GM12878 (cell line): ENCODE data around the gene LRIT2. TPM values are rescaled to one million over a fixed set of nuclear protein-coding genes. Genes with fewer than 3 reads are reported as not detected.
"Not testable (repeated sequence)": the region's sequence is repeated elsewhere in the genome, so short reads cannot be mapped to it uniquely, and the experiment has no call there.

Experiments used
- ATAC-seq: fragments of 200-7000 bp; cut with Tn5 transposase; 3 replicates; pipeline ENCODE4 v1.9.1; 2020; ENCODE audit warnings: mild to moderate bottlenecking, moderate library complexity
- BruUV-seq: library from RNA; stranded (reverse); fragments of 400-500 nt; replicated peaks from 2 replicates; lab custom pipeline; 2021; lab: Mats Ljungman, UMichigan
- CTCF ChIA-PET: fragments of 300-600 bp; sonication (Branson Sonifier 250); formaldehyde crosslinking; extraction: SDS; loops from one replicate; lab custom pipeline; 2021; ENCODE audit warnings: inconsistent platforms; lab: Yijun Ruan, JAX
- POLR2A ChIA-PET: fragments of 350-600 bp; formaldehyde crosslinking; extraction: SDS; loops from one replicate; lab custom pipeline; 2021; ENCODE audit warnings: inconsistent platforms; lab: Charles Lee
- RAD21 ChIA-PET: fragments of 300-600 bp; sonication (Branson Sonifier 250); formaldehyde crosslinking; loops from one replicate; lab custom pipeline; 2023; ENCODE audit warnings: antibody characterized with exemption; ENCODE audit not compliant: unreplicated experiment; lab: Charles Lee
- SMC1A ChIA-PET: fragments of 300-600 bp; sonication (Branson Sonifier 250); formaldehyde crosslinking; loops from one replicate; lab custom pipeline; 2023; ENCODE audit not compliant: unreplicated experiment, uncharacterized antibody; lab: Charles Lee
- DNase-seq: peaks from one replicate; pipeline ENCODE4 v3.0.0-alpha.2; 2011; ENCODE audit warnings: low read depth, low spot score
- FAIRE-seq: peaks from 3 replicates; lab custom pipeline; 2011; peaks lifted over from hg19 to GRCh38; lab: Jason Lieb, UNC
- H2AFZ ChIP-seq: 2 replicates; pipeline ENCODE4 v1.6.0; 2011; ENCODE audit warnings: low read depth, low read length, control low read depth; ENCODE audit not compliant: control insufficient read depth
- H3K27ac ChIP-seq: 2 replicates; pipeline ENCODE4 v1.5.1; 2011; ENCODE audit warnings: control low read depth; ENCODE audit not compliant: control insufficient read depth, insufficient read depth
- H3K27me3 ChIP-seq, 2 experiments: replicated peaks in 1 of 2; 2 replicates each; pipeline versions ENCODE4 v1.6.0 to v1.6.1; 2011; ENCODE audit warnings: low read length in 1 of 2; ENCODE audit not compliant: control insufficient read depth in 2 of 2, insufficient read depth in 2 of 2
- H3K36me3 ChIP-seq, 2 experiments: 2 replicates each; pipeline ENCODE4 v1.5.1; 2011; ENCODE audit warnings: low read length in 1 of 2; ENCODE audit not compliant: control insufficient read depth in 2 of 2, insufficient read depth in 2 of 2
- H3K4me1 ChIP-seq: 2 replicates; pipeline ENCODE4 v1.6.1; 2011; ENCODE audit warnings: mild to moderate bottlenecking, low read length, moderate library complexity, mixed read lengths; ENCODE audit not compliant: control insufficient read depth, insufficient read depth
- H3K4me2 ChIP-seq: 2 replicates; pipeline ENCODE4 v1.6.0; 2011; ENCODE audit warnings: control low read depth; ENCODE audit not compliant: control insufficient read depth, insufficient read depth
- H3K4me3 ChIP-seq: fragments of 200-600 bp; sonication (generic); 2 replicates; pipeline ENCODE4 v1.5.1; 2016
- H3K79me2 ChIP-seq: 2 replicates; pipeline ENCODE4 v1.6.0; 2011; ENCODE audit warnings: low read length; ENCODE audit not compliant: control insufficient read depth, insufficient read depth
- H3K9ac ChIP-seq: 2 replicates; pipeline ENCODE4 v1.8.0; 2011; ENCODE audit warnings: low read length, control low read depth, mixed read lengths; ENCODE audit not compliant: control insufficient read depth, insufficient read depth
- H3K9me3 ChIP-seq: replicated peaks from 3 replicates; pipeline ENCODE4 v1.5.1; 2011; ENCODE audit warnings: mild to moderate bottlenecking, low read length; ENCODE audit not compliant: control insufficient read depth, insufficient read depth
- H4K20me1 ChIP-seq: 2 replicates; pipeline ENCODE4 v1.6.0; 2011; ENCODE audit not compliant: control insufficient read depth, insufficient read depth
- EGR1 ChIP-seq, 2 experiments: IDR thresholded peaks; 1 replicate in 1 of 2; 2 replicates in 1 of 2; pipeline ENCODE4 v1.6.1; 2011 to 2012; ENCODE audit warnings: low read depth in 2 of 2, low read length in 2 of 2, borderline replicate concordance in 1 of 2, mild to moderate bottlenecking in 1 of 2, moderate library complexity in 1 of 2
- MEF2A ChIP-seq: IDR thresholded peaks from 2 replicates; pipeline ENCODE4 v1.6.1; 2011; ENCODE audit warnings: low read depth, mild to moderate bottlenecking, low read length, moderate library complexity; ENCODE audit not compliant: insufficient read depth
- POLR2A ChIP-seq: IDR thresholded peaks from 2 replicates; pipeline ENCODE4 v1.6.1; 2011; ENCODE audit warnings: low read depth, mild to moderate bottlenecking, low read length
- SMAD5 ChIP-seq: IDR thresholded peaks from 2 replicates; pipeline ENCODE4 v1.6.1; 2016; ENCODE audit warnings: antibody characterized with exemption, low read depth
- STAT1 ChIP-seq: fragments of 450-650 bp; conservative IDR thresholded peaks from 2 replicates; pipeline ENCODE4 v1.6.1; 2014; ENCODE audit warnings: antibody characterized with exemption, mild to moderate bottlenecking
- SUPT20H ChIP-seq: IDR thresholded peaks from 2 replicates; pipeline ENCODE4 v1.6.1; 2011; ENCODE audit warnings: low read depth, mild to moderate bottlenecking, low read length, moderate library complexity, borderline replicate concordance; ENCODE audit not compliant: control insufficient read depth
- WRNIP1 ChIP-seq: IDR thresholded peaks from 2 replicates; pipeline ENCODE4 v1.6.1; 2011; ENCODE audit warnings: low read depth, low read length, improper control_type of control experiment, borderline replicate concordance
- ZSCAN29 ChIP-seq: fragments of 450-650 bp; IDR thresholded peaks from 2 replicates; pipeline ENCODE4 v1.6.1; 2017; ENCODE audit warnings: mild to moderate bottlenecking, moderate library complexity
- whole genome bisulfite sequencing: methylation state at CpG from one replicate; pipeline ENCODE4 v1.1.6; 2016; ENCODE audit warnings: low lambda C conversion rate; ENCODE audit not compliant: insufficient replicate concordance, insufficient coverage; ENCODE audit errors: missing lambda C conversion rate; 5-methylcytosine and 5-hydroxymethylcytosine counted together
- in situ Hi-C: fragments of 300-500 bp; cut with MboI; formaldehyde crosslinking; loops from 9 replicates; pipeline ENCODE4 v1.14.3; 2018; ENCODE audit warnings: mixed read lengths
- intact Hi-C: fragments of 100-400 bp; cut with micrococcal nuclease; formaldehyde crosslinking; loops from one replicate; pipeline ENCODE4 v1.14.2; 2022; ENCODE audit not compliant: unreplicated experiment
- polyA plus RNA-seq, 11 experiments: library from polyadenylated mRNA; depleted of rRNA in 4 of 11; unstranded in 6 of 11; stranded (reverse) in 5 of 11; fragments of >200 nt; fragmentation: Nextera tagmentation in 4 of 11; fragmentation: Illumina TruSeq in 1 of 11; extraction: Ambion mirVana in 4 of 11; extraction: Trizol in 1 of 11; gene quantifications; 1 replicate in 1 of 11; 2 replicates in 10 of 11; pipeline versions ENCODE4 v1.2.1 to v1.2.3, GENCODE V29; 2011 to 2016; ENCODE audit warnings: inconsistent platforms in 2 of 11, missing spikeins in 2 of 11, low read depth in 1 of 11
- total RNA-seq, 4 experiments: library from RNA; depleted of rRNA in 3 of 4; stranded (reverse); fragments of >200 nt in 3 of 4; fragmentation: Illumina TruSeq in 1 of 4; extraction: Trizol in 1 of 4; gene quantifications; 2 replicates each; pipeline versions ENCODE4 v1.2.1 to v1.2.3, GENCODE V29; 2013 to 2021
- TF ChIP-seq, protein P1 (sequence below), 3 experiments: IDR thresholded peaks in 2 of 3; conservative IDR thresholded peaks in 1 of 3; 2 replicates each; pipeline ENCODE4 v1.5.1; 2011; ENCODE audit warnings: low read depth in 3 of 3, low read length in 3 of 3, mild to moderate bottlenecking in 3 of 3, control low read depth in 2 of 3, moderate library complexity in 2 of 3, inconsistent platforms in 1 of 3, mixed read lengths in 1 of 3; ENCODE audit not compliant: control insufficient read depth in 2 of 3, insufficient read depth in 1 of 3; ENCODE audit errors: extremely low read depth in 1 of 3
- TF ChIP-seq, protein P2 (sequence below): IDR thresholded peaks from 2 replicates; pipeline ENCODE4 v1.6.1; 2012; ENCODE audit warnings: low read depth, low read length, improper control_type of control experiment
- TF ChIP-seq, protein P3 (sequence below): fragments of 450-650 bp; formaldehyde crosslinking; IDR thresholded peaks from 2 replicates; pipeline ENCODE4 v1.4.0; 2022; ENCODE audit warnings: mild to moderate bottlenecking, moderate library complexity

The LRIT2 gene
- total and polyA plus RNA-seq, 10 of the 15 experiments (the other 5 are each of a cell fraction or from before 2014, with no cell fraction given), result not detected

DNA sequence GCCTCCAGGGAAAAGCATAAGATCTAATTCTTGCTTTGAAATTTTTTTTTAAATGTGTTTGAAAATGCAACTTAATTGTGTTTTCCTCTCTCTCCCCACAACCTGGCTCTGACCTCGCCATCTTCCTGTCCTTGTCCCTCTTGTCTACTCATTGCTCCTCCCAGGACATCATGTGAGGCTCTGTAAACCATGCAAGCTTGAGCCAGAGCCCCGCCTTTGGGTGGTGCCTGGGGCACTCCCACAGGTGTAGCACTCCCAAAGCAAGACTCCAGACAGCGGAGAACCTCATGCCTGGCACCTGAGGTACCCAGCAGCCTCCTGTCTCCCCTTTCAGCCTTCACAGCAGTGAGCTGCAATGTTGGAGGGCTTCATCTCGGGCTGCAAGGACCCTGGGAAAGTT, 40.8 kb downstream of the LRIT2 start (continued):
- no peak for TF ChIP-seq SUPT20H
- no peak for TF ChIP-seq SMAD5
- TF ChIP-seq EGR1 (IDR thresholded peaks at IDR 0.05; ENCODE audit: borderline replicate concordance in 1 of 2, low read depth in 2 of 2, low read length in 2 of 2), result no peak

DNA sequence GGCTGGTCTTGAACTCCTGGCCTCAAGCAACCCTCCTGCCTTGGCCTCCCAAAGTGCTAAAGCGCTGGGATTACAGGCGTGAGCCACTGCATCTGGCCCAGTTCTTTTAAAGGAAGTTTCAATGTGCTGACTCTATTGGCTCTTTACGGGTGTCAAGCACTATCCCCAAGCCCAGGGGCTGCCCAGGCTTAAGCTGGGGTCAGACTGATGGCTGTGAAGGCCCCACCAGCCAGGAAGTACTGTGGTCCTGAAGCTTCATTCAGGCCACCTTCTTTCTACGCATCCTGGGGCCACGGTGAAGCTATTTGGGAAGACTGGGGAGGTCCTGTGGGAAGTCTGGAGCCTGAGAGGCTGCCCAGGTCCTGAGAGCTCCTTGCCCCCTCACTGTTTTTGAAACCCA, 43.7 kb downstream of the LRIT2 start:
- no peaks in the 10 kb centered on the region for H3K27me3 ChIP-seq
- H3K27ac ChIP-seq, result no peak overlapping the region
- H2AFZ ChIP-seq, result no peak overlapping the region
- H3K79me2 ChIP-seq, result no peaks in the 10 kb centered on the region; the same call in none of the 2 replicates
- H3K9ac ChIP-seq, result no peak overlapping the region
- intact Hi-C loops, result no loop called here
- H3K4me1 ChIP-seq, result peaks cover 26% of the 10 kb centered on the region
- WGBS, result 70% methylated on average over 5 of the region's 5 CpGs
- DNase-seq (no peak), FAIRE-seq (no peak), ATAC-seq (no peak)
- no peaks in the 10 kb centered on the region for H3K36me3 ChIP-seq
- no peak overlapping the region for H3K4me2 ChIP-seq
- CTCF ChIA-PET, result interaction anchor here (0.7 to 1.3 kb wide), 3 partner anchors 8 to 32 kb away, joined by 3 to 5 read pairs (median 3); partner anchors contain the start of gene GPR15LG
- RAD21 ChIA-PET, result no interaction called here
- SMC1A ChIA-PET, result interaction anchor here (1.0 kb wide), 1 partner anchor 15 kb away, joined by 3 read pairs; no protein-coding TSS in a partner anchor
- TF ChIP-seq POLR2A (no peak), MEF2A (no peak), ZSCAN29 (no peak), STAT1 (no peak), WRNIP1 (no peak)
- TF ChIP-seq, protein P1, sequence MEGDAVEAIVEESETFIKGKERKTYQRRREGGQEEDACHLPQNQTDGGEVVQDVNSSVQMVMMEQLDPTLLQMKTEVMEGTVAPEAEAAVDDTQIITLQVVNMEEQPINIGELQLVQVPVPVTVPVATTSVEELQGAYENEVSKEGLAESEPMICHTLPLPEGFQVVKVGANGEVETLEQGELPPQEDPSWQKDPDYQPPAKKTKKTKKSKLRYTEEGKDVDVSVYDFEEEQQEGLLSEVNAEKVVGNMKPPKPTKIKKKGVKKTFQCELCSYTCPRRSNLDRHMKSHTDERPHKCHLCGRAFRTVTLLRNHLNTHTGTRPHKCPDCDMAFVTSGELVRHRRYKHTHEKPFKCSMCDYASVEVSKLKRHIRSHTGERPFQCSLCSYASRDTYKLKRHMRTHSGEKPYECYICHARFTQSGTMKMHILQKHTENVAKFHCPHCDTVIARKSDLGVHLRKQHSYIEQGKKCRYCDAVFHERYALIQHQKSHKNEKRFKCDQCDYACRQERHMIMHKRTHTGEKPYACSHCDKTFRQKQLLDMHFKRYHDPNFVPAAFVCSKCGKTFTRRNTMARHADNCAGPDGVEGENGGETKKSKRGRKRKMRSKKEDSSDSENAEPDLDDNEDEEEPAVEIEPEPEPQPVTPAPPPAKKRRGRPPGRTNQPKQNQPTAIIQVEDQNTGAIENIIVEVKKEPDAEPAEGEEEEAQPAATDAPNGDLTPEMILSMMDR (IDR thresholded peaks at IDR 0.05 in 2 of 3, conservative IDR thresholded peaks at IDR 0.05 in 1 of 3; ENCODE audit: control insufficient read depth in 2 of 3, extremely low read depth in 1 of 3, insufficient read depth in 1 of 3, low read depth in 3 of 3, low read length in 3 of 3), result no peak
- TF ChIP-seq, protein P2, sequence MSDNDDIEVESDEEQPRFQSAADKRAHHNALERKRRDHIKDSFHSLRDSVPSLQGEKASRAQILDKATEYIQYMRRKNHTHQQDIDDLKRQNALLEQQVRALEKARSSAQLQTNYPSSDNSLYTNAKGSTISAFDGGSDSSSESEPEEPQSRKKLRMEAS, result no peak
- TF ChIP-seq, protein P3, sequence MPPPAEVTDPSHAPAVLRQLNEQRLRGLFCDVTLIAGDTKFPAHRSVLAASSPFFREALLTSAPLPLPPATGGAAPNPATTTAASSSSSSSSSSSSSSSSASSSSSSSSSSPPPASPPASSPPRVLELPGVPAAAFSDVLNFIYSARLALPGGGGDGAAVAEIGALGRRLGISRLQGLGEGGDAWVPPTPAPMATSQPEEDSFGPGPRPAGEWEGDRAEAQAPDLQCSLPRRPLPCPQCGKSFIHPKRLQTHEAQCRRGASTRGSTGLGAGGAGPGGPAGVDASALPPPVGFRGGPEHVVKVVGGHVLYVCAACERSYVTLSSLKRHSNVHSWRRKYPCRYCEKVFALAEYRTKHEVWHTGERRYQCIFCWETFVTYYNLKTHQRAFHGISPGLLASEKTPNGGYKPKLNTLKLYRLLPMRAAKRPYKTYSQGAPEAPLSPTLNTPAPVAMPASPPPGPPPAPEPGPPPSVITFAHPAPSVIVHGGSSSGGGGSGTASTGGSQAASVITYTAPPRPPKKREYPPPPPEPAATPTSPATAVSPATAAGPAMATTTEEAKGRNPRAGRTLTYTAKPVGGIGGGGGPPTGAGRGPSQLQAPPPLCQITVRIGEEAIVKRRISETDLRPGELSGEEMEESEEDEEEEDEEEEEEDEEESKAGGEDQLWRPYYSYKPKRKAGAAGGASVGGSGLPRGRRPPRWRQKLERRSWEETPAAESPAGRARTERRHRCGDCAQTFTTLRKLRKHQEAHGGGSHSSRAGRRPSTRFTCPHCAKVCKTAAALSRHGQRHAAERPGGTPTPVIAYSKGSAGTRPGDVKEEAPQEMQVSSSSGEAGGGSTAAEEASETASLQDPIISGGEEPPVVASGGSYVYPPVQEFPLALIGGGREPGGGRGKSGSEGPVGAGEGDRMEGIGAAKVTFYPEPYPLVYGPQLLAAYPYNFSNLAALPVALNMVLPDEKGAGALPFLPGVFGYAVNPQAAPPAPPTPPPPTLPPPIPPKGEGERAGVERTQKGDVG, result no peak
- no TSS peak for BruUV-seq
- H3K9me3 ChIP-seq, result no peaks in the 10 kb centered on the region
- in situ Hi-C loops, result no loop called here
- POLR2A ChIA-PET, result no interaction called here
- H3K4me3 ChIP-seq, result no peak overlapping the region
- no peaks in the 10 kb centered on the region for H4K20me1 ChIP-seq

DNA sequence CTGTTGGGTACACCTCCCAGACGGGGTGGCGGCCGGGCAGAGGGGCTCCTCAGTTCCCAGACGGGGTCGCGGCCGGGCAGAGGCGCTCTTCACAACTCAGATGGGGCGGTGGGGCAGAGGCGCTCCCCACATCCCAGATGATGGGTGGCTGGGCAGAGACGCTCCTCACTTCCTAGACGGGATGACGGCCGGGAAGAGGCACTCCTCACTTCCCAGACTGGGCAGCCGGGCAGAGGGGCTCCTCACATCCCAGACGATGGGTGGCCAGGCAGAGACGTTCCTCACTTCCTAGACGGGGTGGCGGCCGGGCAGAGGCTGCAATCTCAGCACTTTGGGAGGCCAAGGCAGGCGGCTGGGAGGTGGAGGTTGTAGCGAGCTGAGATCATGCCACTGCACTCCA, 45.0 kb downstream of the LRIT2 start:
- H2AFZ ChIP-seq, H3K79me2 ChIP-seq, H3K9me3 ChIP-seq, POLR2A ChIA-PET, in situ Hi-C loops, intact Hi-C loops, H3K27me3 ChIP-seq, H3K9ac ChIP-seq, FAIRE-seq, H3K27ac ChIP-seq, H3K4me3 ChIP-seq, RAD21 ChIA-PET, DNase-seq, ATAC-seq, H4K20me1 ChIP-seq, SMC1A ChIA-PET, H3K4me2 ChIP-seq, H3K36me3 ChIP-seq, BruUV-seq: not testable (repeated sequence)
- CTCF ChIA-PET, result interaction anchor here (1.3 kb wide), 1 partner anchor 24 kb away, joined by 6 read pairs; no protein-coding TSS in a partner anchor
- H3K4me1 ChIP-seq, result peaks cover 26% of the 10 kb centered on the region
- WGBS, result 86% methylated on average over 17 of the region's 22 CpGs
